SK-N-MC (cell line): ENCODE results near the gene PPP1R11.

Experiments
- EZH2 ChIP-seq: fragments of 200-600 bp; sonication (generic); IDR thresholded peaks from one replicate; pipeline ENCODE4 v1.6.1; 2017; ENCODE audit warnings: antibody characterized with exemption
- FOXP2 ChIP-seq: optimal IDR thresholded peaks from 2 replicates; pipeline ENCODE3; 2011; ENCODE audit warnings: mild to moderate bottlenecking, moderate library complexity; ENCODE audit not compliant: insufficient read depth; ENCODE audit errors: extremely low read length, control extremely low read depth
- POLR2AphosphoS5 ChIP-seq: IDR thresholded peaks from 2 replicates; pipeline ENCODE4 v1.6.1; 2012; ENCODE audit warnings: mild to moderate bottlenecking, low read depth, low read length, borderline replicate concordance

DNA sequence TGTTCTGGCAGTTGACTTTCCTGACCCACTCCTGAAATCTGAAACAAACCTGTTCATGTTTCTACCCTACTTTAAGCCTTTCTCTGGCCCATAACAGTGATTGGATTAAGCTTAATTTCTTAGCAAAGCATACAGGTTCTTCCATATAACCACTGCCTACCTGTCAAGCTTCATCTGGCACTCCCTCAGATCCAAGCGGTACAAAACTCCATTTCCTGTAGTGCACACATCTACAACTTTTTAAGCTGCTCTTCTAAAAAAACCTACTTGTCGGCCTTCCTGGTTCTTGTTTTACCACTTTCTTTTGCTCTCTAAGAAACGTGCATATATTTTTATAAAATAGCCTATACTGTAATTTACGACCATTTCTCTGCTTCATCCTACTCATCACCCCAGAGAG is 916 bp upstream of the PPP1R11 start:
- TF ChIP-seq EZH2 (no peak), POLR2AphosphoS5 (no peak), FOXP2 (no peak)
